IgD-negative memory B cell (primary cell): ENCODE results near the gene ZDHHC8. TPM values are rescaled to one million over a fixed set of nuclear protein-coding genes. Genes with fewer than 3 reads are reported as not detected.
A peak's percentile ranks its signal among the peaks of the same experiment; 100 is the strongest.

Source experiments
- H3K27ac Mint-ChIP-seq, 3 donors: one replicate each; pipeline ENCODE4 v1.8.0; 2020 to 2022; ENCODE audit warnings: mild to moderate bottlenecking in 3 of 3, mixed read lengths in 3 of 3, moderate library complexity in 1 of 3
- H3K27me3 Mint-ChIP-seq: one replicate; pipeline ENCODE4 v1.8.0; 2021; ENCODE audit warnings: mixed read lengths
- H3K36me3 Mint-ChIP-seq: one replicate; pipeline ENCODE4 v1.8.0; 2020; ENCODE audit warnings: mild to moderate bottlenecking, mixed read lengths
- H3K4me1 Mint-ChIP-seq, 3 donors: one replicate each; pipeline ENCODE4 v1.8.0; 2020 to 2022; ENCODE audit warnings: mixed read lengths in 3 of 3, mild to moderate bottlenecking in 1 of 3
- H3K4me3 Mint-ChIP-seq, 4 donors: one replicate each; pipeline ENCODE4 v1.8.0; 2020 to 2022; ENCODE audit warnings: mild to moderate bottlenecking in 4 of 4, mixed read lengths in 4 of 4, moderate library complexity in 3 of 4
- H3K9me3 Mint-ChIP-seq, 3 donors: one replicate each; pipeline ENCODE4 v1.8.0; 2020 to 2021; ENCODE audit warnings: mixed read lengths in 3 of 3, mild to moderate bottlenecking in 1 of 3
- polyA plus RNA-seq: library from polyadenylated mRNA; unstranded; fragments of 300-500 nt; fragmentation: Illumina TruSeq; gene quantifications from one replicate; pipeline ENCODE4 v1.2.3, GENCODE V29; 2021

The ZDHHC8 gene
- polyA plus RNA-seq, 1 donor from 2014 or later: 4.2 TPM

DNA sequence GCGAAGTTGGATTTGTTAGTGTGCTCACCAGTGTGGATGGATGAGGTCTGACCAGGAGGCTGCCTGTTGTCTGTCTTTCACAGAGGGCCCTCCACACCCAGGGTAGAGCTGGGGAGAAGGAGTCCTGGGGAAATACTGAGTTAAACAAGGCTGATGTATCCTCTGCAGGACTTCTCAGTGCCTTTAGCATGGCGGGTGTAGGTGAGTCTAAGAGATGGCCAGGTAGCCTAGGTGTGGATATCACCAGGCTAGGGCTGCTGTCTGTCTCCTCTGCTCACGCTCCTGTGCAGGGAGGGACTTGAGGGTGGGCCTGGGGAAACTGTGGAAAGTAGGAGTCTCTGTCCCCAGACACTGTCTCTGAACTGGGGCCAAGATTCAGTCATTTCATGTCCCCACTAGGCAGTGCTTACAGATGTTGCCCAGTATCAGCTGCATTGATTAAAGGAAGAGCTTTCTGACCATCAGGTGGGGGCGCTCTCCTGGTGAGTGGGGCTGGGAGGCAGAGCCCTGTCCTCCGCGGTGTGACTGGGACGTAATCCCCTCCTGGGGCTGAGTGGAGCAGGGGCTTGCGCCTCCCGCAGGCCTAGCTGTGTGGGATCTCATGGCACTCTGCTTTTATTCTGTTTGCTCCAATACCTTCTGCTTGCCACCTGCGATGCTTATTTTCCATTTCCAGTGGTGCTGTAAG, 54.7 kb downstream of the ZDHHC8 start:
- Mint-ChIP-seq H3K4me3 (no peak overlapping the region), H3K9me3 (no peaks in the 10 kb centered on the region), H3K27ac (no peak overlapping the region), H3K4me1 (no peaks in the 10 kb centered on the region), H3K27me3 (peaks cover 3% of the 10 kb centered on the region), H3K36me3 (no peaks in the 10 kb centered on the region)

DNA sequence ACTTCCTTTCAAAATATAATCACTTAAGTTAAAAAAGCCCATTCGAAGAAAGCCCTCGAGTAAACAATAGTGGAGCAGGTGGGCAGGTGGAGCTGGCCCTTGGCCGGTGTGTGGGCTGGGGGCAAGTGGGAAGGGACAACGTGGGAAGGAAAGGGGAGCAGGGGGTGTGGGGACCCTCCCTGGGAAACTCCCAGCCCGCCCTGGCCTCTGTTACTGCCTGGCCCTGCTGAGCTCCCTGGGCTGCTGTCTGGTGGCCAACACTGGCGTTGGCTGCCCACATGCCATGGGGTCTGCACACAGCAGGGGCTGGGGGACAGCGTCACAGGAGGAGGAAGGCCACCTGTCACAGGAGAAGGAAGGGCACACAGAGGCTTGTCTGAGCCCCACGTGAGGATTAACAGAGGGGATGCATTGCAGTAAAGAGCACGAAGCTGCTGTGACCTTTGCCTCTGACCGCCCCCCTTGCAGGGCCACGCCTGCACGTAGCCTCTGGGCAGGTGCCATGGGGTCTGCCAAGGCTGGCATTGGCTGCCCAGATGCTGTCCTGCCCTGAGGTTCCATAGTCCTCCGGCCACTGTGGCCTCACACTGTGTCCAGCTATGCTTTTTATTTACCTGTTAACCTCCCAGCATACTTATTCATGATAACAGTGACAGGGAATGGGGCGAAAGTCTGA, 55.4 kb downstream of the ZDHHC8 start:
- no peaks in the 10 kb centered on the region for H3K4me1 Mint-ChIP-seq
- no peaks in the 10 kb centered on the region for H3K9me3 Mint-ChIP-seq
- H3K4me3 Mint-ChIP-seq: no peak overlapping the region
- H3K27ac Mint-ChIP-seq: no peak overlapping the region
- H3K27me3 Mint-ChIP-seq: peaks cover 3% of the 10 kb centered on the region
- H3K36me3 Mint-ChIP-seq: no peaks in the 10 kb centered on the region

DNA sequence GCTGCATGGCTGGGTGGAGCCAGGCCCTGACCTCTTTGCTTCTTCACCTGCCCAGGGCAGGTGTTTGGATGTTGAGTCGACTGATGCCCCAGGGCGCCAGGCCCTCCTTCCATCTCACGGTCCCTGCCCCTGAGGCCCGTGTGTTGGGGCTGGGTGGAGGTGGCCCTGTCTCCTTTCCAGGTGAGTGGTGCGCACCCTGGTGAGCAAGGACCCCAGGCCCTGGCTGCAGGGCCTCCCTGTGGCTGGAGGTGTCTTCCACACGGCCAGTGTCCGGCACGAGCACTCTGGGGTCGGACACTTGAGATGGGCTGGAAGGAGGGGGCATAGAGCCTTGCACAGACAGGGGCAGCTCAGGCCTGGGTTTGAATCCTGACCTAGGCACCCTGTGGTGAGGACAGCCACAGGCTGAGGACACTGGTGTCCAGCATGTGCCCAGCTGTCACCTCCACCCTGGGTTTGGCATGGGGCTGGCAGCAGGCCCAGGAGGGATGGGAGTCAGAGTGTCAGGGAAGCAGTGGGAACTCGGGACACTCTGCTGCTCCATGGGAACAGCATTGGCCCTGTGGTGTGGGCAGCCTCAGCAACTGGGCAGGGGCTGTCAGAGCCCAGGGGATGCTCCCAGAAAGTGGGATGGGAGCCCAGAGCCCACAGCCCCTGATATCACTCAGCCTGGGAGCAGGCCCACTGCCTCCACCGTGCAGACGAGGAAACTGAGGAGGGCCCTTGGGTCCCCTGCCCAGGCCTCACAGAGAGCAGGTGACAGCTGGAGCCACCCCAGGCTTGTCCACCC, 56.4 kb downstream of the ZDHHC8 start:
- Mint-ChIP-seq H3K27ac (no peak overlapping the region), H3K4me3 (no peak overlapping the region), H3K9me3 (no peaks in the 10 kb centered on the region), H3K4me1 (no peaks in the 10 kb centered on the region), H3K36me3 (no peaks in the 10 kb centered on the region), H3K27me3 (peaks cover 2% of the 10 kb centered on the region)

DNA sequence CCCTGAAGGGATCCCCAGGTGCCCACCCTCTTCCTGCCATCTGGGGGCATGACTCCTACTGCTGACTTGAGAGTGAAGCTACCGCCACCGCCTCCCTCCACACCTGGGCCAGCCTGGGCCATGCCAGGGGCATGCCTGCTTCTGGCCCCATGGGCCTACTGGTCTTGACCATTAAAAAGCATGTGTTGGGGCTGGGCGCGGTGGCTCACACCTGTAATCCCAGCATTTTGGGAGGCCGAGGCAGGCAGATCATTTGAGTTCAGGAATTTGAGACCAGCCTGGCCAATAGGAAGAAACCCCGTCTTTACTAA, 56.9 kb downstream of the ZDHHC8 start:
- no peak overlapping the region for H3K4me3 Mint-ChIP-seq
- H3K36me3 Mint-ChIP-seq: no peaks in the 10 kb centered on the region
- no peaks in the 10 kb centered on the region for H3K4me1 Mint-ChIP-seq
- H3K27ac Mint-ChIP-seq: no peak overlapping the region
- H3K9me3 Mint-ChIP-seq: no peaks in the 10 kb centered on the region
- H3K27me3 Mint-ChIP-seq: no peaks in the 10 kb centered on the region

DNA sequence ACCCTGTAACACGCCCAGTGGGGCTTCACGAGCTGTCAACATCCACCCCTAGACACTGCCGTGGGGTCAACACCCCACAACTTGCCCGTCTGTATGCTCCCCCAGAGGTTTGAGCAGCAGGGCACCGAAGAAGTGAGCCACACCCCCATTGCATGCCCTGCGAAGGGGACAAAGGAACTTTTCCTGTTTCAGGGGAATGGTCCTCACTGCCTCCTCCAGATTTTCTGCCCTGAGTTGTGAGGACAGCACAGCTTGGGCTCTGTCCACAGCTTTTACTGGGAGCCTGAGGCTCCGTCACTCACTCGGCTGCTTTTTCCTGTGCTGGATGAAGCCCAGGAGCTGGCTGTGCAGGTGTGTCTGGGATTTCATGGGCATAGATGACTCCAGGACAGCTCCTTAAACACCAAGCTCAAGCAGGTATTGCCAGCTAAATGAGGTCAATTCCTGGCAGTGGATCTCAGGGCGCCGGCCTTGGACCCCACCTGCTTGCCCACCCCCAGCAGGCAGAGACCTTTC, 59.5 kb downstream of the ZDHHC8 start:
- peak overlapping the region in 1 of 3 donors; percentile 39 for H3K27ac Mint-ChIP-seq
- H3K4me1 Mint-ChIP-seq: no peaks in the 10 kb centered on the region
- no peaks in the 10 kb centered on the region for H3K9me3 Mint-ChIP-seq
- no peak overlapping the region for H3K4me3 Mint-ChIP-seq
- no peaks in the 10 kb centered on the region for H3K27me3 Mint-ChIP-seq
- no peaks in the 10 kb centered on the region for H3K36me3 Mint-ChIP-seq

DNA sequence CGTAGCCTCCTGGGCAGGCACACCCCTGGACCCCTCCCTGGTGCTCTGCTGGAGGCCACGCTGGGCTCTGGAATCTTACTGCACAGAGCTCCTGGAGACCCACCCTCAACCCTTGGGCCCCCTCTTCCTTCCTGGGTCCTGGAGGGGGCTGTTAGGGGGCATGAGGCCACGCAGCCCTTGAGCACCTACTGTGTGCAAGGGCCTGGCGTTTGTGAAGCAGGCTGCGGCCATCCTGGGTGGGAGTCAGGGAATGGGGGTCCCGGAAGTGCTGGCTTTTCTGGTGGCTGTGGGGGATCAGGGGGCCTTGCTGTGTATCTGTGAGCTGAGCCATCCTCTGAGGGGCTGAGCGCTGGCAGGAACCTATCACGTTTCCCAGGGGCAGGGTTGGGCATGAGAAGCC, 60.2 kb downstream of the ZDHHC8 start:
- no peaks in the 10 kb centered on the region for H3K36me3 Mint-ChIP-seq
- H3K4me3 Mint-ChIP-seq: no peak overlapping the region
- H3K27me3 Mint-ChIP-seq: no peaks in the 10 kb centered on the region
- no peaks in the 10 kb centered on the region for H3K4me1 Mint-ChIP-seq
- H3K9me3 Mint-ChIP-seq: no peaks in the 10 kb centered on the region
- H3K27ac Mint-ChIP-seq: peak overlapping the region in 1 of 3 donors; percentile 74

DNA sequence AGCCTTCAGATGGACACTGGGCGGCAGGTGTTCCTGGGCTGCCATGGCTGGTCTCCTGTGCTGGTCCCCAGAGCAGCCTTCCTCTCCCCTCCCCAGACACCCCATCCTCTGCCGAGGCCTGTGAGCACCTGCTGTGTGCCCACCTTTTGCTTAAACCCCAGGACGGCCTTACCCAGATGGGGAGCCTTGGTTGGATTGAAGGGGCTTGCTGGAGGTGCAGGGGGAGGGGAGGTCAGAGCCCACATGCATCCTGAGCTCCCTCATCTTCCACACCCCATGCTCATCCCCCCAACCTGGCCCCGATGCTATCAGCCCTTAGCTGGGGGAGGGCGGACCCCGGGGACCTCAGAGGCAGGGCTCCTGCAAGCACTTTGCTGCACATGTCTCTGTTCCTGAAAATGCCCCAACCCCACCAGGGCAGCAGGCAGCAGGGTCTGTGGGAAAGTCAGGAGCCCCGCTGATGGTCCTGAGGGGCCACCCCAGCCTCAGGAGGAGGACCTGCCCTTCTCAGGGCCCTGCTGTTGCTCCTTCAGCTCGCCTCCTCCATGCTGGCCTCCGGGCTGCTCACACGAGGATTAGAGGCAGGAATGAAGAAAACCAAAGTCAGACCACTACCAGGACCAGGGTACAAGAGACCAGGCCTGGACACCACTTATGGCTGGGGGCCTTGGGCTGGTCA, 60.8 kb downstream of the ZDHHC8 start:
- H3K4me3 Mint-ChIP-seq: no peak overlapping the region
- no peaks in the 10 kb centered on the region for H3K9me3 Mint-ChIP-seq

DNA sequence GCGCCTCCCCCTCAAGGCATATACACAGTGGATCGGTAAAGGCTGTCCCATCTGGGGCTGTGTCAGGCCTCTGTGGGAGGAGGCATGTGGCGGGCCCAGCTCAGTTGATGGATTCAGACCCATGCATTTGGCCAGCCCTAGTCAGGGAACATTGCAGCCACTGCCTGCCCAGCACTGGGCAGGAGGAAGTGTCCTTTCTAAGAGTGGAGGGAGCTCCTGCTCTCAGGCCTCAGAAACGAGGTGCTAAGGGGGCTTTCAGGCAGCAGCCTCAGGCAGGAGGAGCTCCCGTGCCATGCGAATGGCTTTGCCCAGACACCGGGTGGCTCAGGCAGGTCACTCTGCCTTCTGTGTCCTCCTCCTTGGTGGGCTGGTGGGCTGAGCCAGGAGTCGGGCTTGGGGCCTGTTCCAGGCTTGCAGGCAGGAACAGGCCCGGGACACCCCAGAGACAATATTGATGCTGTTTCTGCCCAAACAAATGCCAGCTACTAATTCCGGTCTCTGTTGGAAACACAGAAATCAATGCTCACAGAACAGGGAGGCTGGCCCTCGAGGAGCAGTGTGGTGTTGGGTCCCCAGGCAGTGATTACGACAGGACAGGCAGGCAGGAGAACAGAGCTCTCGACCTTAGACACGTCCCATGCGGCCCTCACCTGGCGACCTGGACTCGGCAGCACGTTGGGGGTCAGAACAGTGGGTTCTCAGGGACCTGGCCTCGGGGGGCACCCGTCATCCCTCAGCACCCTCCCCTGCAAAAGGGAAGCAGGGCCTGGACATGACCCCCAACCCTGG, 61.6 kb downstream of the ZDHHC8 start:
- Mint-ChIP-seq H3K9me3 (no peaks in the 10 kb centered on the region), H3K27ac (no peak overlapping the region), H3K36me3 (no peaks in the 10 kb centered on the region), H3K27me3 (no peaks in the 10 kb centered on the region), H3K4me1 (peaks cover 0 to 2% (median 0%) of the 10 kb centered on the region in 3 donors), H3K4me3 (no peak overlapping the region)

More for the DNA sequence above, 60.8 kb downstream of the ZDHHC8 start:
- H3K27me3 Mint-ChIP-seq: no peaks in the 10 kb centered on the region
- H3K27ac Mint-ChIP-seq: peak overlapping the region in 1 of 3 donors; percentile 74
- no peaks in the 10 kb centered on the region for H3K4me1 Mint-ChIP-seq
- no peaks in the 10 kb centered on the region for H3K36me3 Mint-ChIP-seq

DNA sequence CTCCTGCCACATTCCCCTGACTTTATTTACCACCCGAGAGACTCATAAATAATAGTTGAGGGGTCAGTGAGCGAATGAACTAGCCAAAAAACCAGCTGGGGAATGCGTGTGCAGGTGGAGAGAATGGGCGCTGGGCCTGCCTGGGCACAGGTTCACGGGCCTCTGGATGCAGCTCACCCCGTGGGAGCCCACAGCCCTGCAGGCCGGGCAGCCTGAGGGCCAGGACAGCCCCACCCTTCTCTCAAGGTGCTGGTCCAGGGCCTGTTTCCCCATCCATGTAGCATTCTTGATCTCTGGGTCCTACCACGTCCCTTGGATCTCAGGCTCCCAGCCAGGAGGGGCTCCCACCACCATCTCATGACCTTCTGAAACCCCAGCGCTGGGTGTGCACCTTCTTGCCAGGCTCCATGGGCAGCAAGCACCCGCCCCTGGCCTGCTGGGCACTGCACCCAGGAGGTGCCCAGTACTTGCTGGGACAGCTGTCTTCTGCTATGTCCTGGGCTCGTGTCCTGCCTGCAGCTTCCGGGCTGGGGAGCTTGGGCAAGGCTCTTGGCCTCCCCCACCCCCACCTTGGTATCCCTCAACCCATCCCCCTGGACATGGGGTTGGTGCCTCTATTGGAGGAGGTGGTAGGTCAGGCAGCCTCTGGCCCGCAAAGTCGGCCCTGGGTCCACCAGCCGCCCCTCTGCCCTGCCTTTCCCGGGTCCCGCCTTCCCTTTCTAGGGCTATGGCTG, 62.3 kb downstream of the ZDHHC8 start:
- Mint-ChIP-seq H3K9me3 (no peaks in the 10 kb centered on the region), H3K27me3 (no peaks in the 10 kb centered on the region), H3K27ac (no peak overlapping the region), H3K4me1 (peaks cover 0 to 2% (median 0%) of the 10 kb centered on the region in 3 donors), H3K36me3 (no peaks in the 10 kb centered on the region), H3K4me3 (no peak overlapping the region)

DNA sequence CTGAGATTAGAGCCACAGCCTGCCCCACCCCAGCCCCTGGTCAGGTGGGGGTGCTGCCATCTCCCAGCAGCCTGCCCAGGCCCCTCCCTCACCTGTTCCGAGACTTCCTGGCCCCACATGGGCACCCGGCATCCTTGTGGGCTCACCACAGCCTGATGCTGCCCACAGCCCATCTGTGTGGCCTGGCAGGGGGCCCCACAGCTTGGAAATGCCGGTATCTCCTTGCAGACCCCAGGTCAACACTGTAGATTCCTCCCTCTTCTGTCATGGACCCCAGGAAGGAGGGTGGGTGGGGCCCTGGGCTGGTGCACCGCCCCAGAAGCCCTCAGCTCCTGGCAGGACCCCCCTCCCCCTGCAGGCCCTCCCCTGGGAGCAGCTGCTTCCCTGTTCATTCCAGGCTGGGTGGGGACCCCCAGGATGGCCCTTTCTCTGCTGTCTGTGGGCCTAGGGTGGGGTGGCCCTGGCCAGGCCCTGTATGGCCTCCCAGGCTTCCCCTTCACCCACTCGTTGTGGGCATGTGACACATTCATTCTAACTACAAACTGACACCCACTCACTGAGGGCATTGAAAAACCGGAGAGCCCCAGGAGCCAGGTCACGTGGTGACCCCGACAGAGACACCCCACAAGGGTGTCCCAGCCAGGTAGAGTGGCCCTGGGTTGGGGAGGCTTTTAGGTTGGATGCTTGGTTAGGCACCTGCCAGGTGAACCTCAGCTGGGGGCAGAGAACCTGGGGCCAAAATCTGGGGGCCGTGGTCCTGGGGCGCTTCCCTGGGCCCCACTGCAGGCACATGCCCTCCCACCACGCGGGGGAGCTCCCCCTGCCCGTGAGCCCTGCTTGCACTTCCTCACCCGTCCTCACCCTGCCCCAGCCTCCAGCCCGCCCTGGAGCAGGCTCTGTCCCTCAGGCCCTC, 63.3 kb downstream of the ZDHHC8 start:
- no peak overlapping the region for H3K4me3 Mint-ChIP-seq
- no peaks in the 10 kb centered on the region for H3K27me3 Mint-ChIP-seq
- no peaks in the 10 kb centered on the region for H3K36me3 Mint-ChIP-seq
- H3K4me1 Mint-ChIP-seq: peaks cover 0 to 2% (median 0%) of the 10 kb centered on the region in 3 donors
- no peak overlapping the region for H3K27ac Mint-ChIP-seq
- no peaks in the 10 kb centered on the region for H3K9me3 Mint-ChIP-seq

DNA sequence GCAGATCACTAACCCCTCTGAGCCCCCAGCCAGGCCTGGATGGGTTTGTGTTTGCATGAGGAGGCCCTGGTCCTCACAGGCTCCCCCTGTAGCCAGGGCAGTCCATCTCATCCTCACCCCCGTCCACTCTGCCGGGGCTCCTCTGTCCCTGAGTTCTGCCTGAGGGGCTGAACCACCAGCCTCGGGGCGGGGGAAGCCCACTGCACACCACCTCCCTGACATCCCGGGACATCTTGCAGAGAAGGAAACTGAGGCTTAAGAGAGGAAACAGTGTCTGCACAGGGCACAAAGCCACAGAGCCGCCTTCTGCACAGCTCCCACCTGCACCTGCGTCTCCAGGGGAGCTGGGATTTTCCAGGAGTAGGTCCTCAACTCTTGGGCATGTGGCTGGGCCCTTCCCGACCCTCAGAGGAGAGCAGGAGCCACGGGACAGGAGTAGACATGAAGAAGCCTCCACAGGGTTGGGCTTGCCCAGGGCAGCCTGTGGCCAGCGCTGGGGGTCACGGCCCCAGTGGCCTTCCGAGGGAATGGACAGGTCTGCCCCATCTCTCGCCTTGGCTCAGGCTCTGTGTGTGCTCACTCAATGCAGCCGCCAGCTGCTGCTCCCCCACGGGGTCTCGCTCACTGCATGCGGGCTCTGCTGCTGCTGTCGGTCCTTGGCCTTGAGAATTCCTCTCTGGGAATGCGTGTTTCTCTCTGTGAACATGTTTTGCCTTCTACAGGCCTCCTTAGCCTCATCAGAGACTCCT, 64.7 kb downstream of the ZDHHC8 start:
- peak overlapping the region in 1 of 3 donors; percentile 43 for H3K27ac Mint-ChIP-seq

More for the DNA sequence above, 64.7 kb downstream of the ZDHHC8 start:
- H3K9me3 Mint-ChIP-seq: no peaks in the 10 kb centered on the region
- no peak overlapping the region for H3K4me3 Mint-ChIP-seq
- peaks cover 0 to 2% (median 0%) of the 10 kb centered on the region in 3 donors for H3K4me1 Mint-ChIP-seq
- H3K36me3 Mint-ChIP-seq: no peaks in the 10 kb centered on the region
- H3K27me3 Mint-ChIP-seq: no peaks in the 10 kb centered on the region
